NCI-H2081 treated with DMSO at 0.1 percent for 48 hours (cell line): Measurements from ENCODE around the gene AKT1S1.
"Not testable (repeated sequence)": the region's sequence is repeated elsewhere in the genome, so short reads cannot be mapped to it uniquely, and the experiment has no call there.

Source experiments
- DNase-seq: peaks from one replicate; lab custom pipeline; 2025; lab: John Stamatoyannopoulos, UW

AKT1S1 gene

DNA sequence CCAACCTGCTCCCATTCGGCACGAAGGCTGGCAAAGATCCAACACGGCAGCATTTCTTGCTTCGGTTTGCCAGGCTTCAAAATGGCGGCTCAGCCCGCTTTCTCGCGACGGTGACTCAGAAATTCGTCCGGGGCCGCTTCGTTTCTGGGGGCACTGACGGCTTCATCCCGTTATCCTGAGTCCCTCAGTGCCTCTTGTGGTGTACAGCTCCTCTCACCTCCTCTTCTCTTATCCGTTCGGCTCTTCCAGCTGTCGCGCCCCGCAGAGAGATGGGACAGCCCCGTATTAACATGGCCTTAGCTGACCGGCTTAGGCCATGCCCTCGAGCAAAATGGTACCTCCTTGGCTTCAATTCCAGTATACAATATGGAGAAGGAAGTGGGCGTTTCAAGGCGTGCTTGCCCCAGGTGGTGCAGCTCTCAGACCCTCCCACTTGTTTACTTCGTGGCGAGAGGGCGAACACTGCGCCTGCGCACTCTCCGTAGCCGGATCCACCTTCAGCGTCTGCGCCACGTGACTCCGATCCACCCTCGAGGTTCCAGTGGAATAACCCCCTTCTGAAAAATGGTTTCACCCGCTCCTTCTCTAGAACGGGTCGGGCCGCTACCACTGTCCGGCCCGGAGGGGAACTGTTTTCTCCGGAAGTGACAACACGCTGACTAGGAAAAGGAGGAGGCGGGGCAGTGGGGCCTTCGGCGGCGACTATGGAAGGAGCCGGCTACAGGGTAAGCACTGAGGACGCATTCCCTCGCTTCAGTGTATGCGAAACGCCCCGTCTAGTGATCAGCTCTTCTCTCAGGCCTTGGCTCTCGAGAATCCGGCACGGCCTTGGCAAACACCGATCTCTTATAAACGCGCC, at the start of gene AKT1S1, which contains the start of gene TBC1D17:
Gene AKT1S1 (minus strand): TSS at position 336 of the 859 bp plus-strand sequence. CDS start 4,060 bp downstream, outside the sequence.
Gene TBC1D17 (plus strand): TSS at position 683 of the 859 bp plus-strand sequence. CDS start 22 bp downstream, at position 705.
- DNase-seq, result peak; percentile 98

DNA sequence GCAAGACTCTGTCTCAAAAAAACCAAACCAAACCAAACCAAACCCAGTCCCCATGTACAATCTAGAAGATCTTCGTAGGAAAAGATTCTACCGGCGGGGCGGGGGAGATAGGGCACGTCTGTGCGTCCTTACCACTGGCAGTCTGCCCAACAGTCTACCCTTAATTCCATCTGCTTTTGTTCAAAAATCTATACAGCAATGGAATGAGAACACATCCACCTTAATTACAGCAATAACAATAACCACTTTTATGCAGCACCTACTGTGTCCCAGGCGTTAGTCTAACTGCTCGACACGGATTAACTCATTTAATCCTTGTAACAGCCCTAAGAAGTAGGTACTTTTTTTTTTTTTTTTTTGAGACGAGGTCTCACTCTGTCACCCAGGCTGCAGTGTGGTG, 49.4 kb upstream of the AKT1S1 start:
- DNase-seq, result no peak

DNA sequence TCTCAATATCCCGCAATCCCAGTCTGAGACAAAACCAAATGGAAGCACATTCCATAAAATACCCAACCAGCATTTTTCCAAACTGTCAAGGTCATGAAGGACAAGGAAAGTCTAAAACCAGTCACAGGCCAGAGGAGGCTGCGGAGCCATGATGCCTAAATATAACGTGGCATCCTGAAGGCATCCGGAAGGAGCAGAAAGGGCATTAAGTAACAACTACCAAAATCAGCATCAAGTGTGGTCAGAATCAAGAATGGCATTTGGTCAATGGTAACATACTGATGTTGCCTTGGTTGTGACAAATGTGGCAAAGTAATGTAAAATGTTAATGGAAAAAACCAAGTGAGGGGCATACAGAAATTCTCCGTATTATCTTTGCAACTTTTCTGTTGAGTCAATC, 48.3 kb upstream of the AKT1S1 start:
- no peak for DNase-seq

DNA sequence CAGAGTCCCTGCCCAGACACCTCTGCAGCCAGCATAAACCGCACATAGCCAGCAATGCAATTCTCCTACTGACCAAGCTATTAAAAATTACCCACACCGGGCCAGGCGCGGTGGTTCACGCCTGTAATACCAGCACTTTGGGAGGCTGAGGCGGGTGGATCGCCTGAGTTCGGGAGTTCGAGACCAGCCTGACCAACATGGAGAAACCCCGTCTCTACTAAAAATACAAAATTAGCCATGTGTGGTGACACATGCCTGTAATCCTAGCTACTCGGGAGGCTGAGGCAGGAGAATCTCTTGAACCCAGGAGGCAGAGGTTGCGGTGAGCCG, 47.7 kb upstream of the AKT1S1 start:
- DNase-seq, result not testable (repeated sequence)

DNA sequence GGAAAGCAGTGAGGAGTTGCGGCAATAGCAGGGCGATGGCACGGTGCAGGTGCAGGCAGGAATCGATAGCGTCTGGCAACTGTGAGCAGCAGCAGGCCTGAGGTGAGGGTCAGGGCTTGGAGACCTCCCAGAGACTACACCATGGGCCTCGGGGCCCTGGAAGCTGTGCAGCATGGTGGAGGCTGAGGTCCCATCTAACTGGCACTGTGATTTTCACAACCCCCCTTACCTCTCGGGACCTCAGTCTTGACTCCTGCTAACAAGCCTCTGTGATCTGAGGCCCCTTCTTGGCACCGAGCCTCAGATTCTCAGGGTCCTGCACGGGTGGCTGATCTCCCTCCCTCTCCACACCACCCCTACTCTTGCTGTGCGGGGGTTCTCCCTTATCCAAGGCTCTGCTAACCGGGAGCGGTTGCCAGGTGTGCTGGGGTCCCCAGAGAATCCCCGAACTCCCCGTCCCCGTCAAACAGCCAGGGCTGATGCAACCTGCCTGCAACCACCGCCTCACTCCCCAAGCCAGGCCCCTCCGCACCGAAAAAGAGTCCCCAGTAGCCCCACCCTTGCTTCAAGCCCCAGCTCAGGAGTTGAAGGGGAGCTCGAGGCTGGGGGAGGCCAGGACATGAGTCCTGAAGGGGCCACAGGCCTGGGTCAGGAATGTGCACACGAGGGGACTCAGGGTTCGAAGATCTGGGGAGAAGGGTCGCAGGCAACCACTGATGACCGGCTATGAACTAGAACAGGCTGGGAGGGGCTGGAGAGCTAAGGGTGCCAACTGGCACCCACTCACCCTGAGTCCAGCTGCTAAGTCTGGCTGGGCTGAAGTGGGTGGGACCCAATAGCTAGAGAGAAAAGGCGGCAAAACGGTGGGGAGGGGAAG, 47.1 kb upstream of the AKT1S1 start:
- DNase-seq, result no peak

DNA sequence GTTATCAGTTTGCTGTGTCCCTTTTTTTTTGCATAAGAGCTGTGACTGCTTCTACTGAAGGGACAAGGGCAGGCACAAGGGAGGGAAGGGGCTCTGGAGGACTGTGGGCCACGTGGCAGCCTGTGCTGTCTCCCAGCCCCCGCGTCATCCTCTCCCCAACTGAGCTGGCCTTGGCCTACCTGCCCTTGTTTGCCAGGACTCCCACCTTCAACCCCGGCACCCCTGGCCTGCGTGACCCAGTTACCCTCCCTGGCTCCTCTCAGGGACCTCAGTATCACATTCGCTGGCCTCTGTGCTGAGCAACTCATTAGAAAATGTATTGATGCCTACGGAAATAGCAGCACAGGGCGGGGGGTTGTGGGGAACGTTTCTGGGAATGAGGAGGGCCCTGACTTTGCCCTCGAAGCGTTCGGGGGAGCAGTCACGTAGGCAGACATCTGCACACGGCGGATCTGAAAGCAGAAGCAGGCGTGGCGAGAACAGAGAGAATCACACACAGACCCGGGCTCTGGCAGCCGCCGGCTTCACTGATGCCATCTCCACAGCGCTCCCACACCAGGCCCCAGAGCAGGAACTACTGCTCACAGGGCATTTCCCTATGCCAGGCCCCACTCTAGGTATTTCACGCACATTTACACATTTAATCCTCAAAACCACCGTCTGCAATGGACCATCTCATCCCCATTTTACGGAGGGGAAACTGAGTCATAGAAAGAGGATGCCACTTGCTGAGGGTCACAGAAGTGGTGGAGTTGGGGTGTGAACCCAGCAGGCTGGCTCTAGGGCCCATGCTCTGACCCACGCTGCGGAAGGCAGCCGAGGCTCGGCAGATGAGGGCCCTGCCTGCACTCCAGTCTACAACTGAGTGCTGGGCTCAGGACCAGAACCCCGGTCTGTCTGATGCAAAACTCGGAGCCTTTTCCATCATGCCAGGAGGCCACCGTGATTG, 46.2 kb upstream of the AKT1S1 start:
- no peak for DNase-seq

DNA sequence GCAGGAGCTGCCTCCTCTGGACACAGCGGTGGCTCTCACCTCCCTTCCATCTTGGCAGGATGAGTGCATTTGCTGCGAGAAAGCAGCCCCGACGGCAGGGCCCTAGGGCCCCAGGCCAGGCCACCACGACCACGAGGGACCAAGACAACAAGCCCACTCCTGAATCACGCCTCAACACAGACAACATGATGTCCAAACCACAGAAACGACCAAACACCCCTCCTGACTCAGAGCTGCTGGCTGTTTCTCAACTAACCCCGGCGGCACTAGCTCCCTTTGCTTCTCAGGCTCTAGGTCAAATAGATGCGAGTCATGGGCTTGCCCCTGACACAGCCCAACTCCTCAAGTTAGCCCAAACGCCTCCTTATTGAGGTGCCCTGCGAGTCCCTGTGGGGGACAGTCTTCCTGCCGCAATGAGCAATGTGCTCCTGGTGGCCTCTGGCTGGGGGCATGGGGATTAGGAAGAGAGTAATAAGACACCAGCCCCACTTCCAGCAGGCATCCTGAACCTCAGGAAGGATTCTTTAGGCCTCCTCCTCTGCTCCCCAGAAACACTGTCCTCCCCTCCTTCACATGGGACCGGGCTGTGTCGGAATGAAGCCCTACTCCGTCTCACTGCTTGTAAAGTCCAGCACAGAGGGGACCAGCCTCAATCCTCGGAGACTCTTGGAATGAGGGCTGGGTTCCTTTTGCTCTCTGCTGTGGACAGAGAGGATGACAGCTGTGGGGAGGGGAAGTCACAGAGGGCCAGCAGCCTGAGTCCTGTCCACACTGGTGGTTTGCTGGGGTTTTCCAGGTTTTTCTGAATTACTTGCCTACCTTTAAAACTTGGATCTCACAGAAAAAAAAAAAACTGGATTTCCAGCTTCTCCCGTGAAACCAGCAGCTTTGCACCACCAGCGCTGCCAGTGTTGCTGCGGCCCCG, 45.0 kb upstream of the AKT1S1 start:
- no peak for DNase-seq

DNA sequence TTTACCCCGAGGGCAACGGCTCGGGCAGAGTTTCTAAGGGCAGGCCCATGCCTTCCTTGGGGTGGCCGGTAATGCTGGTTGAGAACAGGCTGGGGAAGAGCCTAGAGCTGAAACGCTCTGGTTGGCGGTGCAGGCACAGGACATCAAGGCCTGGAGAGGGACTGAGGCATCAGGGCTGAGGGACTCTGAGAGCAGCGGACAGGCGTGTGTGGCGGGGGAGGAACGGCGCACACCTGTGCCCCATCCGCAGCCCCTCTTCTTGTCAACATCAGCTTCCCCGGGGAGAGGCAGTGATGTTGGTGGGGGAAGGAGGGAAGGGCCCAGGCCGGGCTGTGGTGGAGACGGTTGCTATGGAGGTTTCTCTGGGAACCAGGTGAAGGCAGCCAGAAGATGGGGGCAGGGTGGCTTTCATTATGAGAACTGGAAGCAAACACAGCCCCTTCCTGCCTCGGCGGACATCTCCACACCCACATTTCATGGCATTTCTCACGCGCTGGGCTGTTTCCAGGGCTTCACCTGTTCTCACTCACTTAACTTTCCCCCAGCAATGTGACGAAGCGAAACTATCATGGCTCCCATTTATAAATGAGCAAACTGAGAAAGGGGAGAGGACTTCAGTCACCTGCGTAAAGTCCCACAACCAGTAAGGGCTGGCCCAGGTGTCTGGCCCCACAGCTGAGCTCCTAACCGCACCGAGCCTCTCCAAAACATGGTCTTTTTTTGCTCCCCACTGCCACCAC, 43.6 kb upstream of the AKT1S1 start:
- no peak for DNase-seq

DNA sequence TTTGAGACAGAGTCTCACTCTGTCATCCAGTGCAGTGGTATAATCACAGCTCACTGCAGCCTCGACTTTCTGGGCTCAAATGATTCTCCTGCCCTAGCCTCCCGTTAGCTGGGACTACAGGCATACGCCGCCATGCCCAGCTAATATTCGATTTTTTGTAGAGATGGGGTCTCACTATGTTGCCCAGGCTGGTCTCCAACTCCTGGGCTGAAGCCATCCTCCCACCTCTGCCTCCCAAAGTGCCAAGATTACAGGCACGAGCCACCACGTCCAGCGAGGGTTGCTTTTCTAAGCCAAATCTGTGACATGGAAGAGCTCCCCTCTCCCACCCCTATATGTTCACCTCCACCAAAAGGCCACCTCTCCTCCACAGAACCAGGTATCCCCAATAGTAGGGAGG, 40.9 kb upstream of the AKT1S1 start:
- DNase-seq, result no peak

DNA sequence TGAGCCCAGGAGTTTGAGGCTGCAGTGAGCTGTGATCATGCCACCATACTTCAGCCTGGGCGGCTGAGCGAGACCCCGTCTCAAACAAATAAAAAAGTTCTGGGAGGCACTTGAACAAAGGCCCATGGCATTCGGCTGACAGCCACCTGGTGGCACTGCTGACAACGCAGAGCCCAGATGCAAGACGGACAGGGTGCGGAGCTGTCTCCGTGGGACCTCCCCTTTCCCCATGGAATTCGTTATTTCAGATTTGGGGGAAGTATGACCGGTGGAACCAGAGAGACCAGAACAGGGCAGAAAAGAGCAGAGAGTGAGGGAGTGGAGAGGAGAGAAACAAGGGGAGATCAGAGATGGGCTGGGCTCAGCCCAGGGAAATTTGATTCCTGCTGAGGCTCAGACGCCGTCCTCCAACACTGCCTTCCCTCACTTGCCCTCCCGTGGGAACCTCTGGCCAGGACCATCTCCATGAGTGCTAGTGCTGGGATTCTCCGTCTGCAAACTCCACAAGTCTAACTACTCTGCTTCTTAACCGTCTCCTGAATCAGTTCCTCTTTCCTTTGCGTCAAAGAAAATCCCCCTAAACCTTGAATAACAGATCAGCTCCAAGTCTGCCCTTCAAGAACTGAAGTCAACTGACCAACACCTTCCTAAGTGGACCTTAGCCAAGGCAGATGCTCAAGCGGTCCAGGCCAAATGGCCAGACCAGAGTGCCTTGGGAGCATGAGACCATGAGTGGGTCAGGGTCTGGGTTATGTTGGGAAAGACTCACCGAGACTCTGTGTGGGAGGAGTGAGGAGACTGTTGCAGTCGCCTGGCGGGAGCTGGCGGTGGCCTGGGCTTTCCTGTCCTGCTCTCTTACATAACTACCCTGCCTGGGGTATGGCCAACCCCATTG, 39.9 kb upstream of the AKT1S1 start:
- DNase-seq, result no peak

DNA sequence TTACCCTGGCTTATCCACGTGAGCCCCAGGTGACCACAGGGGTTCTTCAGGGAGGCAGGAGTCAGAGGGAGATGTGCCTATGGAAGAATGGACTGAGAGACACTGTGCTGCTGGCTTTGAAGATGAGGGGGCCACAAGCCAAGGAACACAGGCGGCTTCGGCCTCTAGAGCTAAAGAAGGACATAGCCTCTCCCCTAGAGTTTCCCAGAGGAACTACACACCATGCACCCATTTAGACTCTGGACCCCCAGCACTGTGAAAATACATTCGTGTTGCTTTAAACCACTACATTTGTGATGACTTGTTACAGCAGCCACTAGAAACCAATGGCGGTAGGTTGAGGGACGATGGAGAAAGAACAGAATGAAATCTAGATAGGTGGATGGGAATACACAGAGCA, 38.1 kb upstream of the AKT1S1 start:
- DNase-seq, result no peak

DNA sequence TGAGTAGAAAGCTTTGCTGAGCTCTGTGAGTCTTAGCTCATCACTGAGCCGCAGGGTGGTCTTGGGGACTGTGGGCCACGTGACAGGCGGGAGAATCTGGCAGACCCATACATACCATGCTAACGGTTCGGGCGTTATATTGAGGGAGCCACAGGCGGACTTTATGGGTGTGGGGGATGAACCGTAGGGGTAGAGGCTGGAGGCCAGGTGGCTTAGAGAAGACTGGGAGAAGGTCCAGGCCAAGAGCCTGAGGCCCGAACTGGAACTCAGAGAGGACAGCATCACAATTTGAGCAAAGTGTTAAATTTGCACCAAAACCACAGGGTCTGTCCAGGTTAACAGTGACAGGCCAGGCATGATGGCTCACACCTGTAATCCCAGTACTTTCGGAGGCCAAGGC, 36.6 kb upstream of the AKT1S1 start:
- no peak for DNase-seq

DNA sequence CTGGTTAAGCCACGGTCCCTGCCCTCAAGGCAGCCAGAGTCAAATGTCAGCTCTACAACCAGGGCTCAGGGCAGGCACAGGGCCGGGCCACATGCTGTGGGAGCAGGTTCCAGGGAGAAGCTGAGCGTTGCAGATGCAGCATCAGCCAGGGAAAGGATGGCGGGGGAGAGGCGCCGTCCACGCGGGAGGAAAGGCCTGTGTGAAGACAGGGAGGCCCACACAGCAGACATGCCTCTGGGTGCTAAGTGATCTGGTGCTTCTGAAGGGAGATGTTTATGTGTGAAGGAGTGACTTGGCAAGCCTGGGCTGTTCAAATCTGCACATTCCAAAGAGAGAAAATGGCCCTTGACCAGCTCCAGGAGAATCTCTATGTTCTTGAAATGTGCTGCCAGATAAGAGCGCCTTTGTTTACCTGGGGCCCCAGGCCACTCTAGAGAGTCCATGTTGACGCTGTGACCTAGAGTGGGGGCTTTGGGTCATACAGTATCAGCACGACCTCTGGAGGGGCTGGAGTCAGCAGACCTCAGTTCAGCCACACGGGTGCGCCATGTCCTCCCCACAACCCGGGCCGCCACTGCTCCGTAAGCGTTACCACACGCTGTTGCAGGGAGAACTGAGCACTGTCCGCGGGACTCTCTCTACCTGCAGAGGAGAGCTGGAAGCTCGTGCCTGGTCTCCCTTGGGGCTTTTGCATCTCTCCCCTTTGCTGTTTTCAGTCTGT, 36.0 kb upstream of the AKT1S1 start:
- no peak for DNase-seq

DNA sequence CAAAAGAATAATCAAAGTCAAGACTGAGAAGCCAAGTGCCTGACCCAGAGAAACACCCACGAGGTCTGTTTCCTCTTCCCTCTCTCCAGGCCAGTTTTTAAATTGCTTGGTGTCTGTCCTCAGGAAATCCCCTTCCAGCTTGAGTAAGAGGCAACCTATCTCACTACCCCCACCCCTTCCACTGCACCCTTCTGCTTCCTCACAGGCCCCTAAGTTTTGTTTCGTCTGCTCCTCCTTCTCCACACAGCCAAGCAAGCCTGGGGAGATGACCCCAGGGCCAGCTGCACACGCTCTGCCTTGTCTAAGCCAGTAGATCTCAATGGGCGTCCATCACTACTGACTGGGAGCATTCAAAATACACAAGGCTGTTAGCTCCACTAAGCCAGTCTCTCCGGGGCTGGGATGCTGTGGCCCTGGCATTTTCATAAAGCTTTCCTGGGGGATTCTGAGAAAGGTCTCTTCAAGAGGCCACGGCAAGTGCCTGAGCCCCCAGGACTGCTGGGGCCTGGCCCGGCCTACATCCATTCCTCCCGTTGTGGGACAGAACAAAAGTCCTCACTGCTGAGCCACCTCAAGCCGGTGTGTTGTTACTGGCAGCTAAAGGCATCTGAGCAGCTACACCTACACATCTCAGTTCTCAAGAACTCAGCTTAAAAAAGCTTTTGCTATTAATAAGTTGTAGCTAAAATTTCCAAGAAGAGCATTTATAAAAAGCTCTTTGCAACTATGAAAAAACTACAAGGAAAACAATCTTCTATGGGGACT, 34.4 kb upstream of the AKT1S1 start:
- no peak for DNase-seq

DNA sequence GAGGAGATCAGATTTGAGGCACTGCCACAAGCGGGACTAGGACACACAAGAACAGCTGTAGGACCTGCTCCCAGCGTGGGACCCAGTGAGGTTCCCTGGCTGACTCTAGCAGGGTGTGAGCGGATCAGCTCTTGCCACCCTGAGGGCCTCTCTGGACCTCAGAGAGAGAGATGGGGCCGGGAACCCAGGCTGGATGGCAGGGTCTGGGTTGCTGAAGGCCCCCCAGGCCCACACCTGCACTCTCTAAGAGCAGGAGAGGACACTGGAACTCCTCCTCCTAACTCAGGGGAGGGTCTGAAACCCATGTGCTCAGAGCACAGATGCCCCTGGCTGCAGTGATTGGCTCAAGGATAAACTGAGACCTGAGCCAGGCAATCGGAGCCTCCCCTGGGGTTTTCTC, 33.0 kb upstream of the AKT1S1 start:
- DNase-seq, result no peak

DNA sequence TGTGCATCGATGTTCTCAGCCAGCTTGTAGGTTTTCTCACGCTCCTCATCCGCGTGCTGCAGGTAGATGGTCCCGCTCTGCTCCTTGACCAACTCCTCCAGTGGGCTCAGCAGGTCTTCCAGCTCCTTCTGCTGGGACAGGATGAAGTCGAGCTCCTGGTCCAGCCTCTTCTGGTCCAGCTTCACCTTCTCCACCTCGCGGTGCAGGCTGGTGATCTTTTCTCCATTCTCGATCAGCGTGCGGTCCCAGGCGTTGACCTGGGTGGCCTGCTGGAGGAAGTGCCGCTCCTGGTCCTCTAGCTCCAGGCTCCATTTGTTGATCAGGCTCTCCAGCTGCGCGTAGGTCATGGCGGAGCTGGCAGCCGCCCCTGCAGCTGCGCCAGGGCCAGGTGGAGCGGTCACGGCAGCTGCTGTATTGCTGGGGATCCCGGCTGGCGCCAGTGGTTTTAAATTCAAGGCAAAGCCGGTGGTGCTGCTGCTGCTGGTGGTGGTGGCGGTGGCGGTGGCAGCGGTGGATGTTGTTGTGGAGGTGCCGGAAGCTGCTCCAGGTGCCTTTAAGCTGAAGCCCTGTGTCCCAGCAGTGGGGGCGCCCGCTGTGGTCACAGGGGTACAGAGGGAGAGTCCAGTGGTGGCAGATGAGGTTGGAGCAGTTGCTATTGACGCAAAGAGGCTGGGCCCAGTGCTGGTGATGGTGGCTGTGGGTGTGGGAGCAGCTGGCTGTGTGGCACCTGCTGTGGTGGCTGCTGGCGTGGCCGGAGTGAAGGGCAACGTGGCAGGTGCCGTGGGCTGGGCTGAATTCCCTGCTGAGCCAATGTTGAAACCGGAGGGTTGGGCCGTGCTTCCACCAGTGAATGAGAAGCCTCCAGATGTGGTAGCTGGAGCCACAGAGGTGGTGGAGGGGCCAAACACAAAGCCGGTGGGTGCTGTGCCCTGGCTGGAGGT, 31.6 kb upstream of the AKT1S1 start:
- DNase-seq, result no peak
